Measurements from ENCODE around the gene PPARA.

DNA sequence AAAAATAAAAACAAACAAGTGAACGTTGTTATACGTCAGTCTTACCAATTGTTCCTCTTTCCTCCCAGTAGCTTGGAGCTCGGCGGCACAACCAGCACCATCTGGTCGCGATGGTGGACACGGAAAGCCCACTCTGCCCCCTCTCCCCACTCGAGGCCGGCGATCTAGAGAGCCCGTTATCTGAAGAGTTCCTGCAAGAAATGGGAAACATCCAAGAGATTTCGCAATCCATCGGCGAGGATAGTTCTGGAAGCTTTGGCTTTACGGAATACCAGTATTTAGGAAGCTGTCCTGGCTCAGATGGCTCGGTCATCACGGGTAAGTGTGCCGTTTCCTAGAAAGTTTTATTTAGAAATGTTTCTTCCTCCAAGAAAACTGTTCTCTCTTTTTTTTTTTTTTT lies 47.9 kb downstream of the PPARA start:
- TF ChIP-seq, protein P1, sequence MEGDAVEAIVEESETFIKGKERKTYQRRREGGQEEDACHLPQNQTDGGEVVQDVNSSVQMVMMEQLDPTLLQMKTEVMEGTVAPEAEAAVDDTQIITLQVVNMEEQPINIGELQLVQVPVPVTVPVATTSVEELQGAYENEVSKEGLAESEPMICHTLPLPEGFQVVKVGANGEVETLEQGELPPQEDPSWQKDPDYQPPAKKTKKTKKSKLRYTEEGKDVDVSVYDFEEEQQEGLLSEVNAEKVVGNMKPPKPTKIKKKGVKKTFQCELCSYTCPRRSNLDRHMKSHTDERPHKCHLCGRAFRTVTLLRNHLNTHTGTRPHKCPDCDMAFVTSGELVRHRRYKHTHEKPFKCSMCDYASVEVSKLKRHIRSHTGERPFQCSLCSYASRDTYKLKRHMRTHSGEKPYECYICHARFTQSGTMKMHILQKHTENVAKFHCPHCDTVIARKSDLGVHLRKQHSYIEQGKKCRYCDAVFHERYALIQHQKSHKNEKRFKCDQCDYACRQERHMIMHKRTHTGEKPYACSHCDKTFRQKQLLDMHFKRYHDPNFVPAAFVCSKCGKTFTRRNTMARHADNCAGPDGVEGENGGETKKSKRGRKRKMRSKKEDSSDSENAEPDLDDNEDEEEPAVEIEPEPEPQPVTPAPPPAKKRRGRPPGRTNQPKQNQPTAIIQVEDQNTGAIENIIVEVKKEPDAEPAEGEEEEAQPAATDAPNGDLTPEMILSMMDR (IDR thresholded peaks at IDR 0.05; ENCODE audit: low read depth, low read length) = no peak
- TF ChIP-seq EZH2phosphoT487 (IDR thresholded peaks at IDR 0.05; ENCODE audit: low read depth) = no peak

Data from OCI-LY3 (cell line).